OCI-LY7 (cell line): ENCODE measurements around the gene NME7.

ENCODE experiments used
- CTCF ChIP-seq: fragments of 200-600 bp; sonication (generic); conservative IDR thresholded peaks from 2 replicates; pipeline ENCODE4 v1.5.1; 2014; ENCODE audit warnings: mild to moderate bottlenecking, antibody characterized with exemption, low read length, moderate library complexity, mixed read lengths
- EZH2phosphoT487 ChIP-seq: fragments of 200-600 bp; sonication (generic); IDR thresholded peaks from 2 replicates; pipeline ENCODE4 v1.6.1; 2018; ENCODE audit warnings: low read depth, borderline replicate concordance, mild to moderate bottlenecking, mixed run types, antibody characterized with exemption, low read length, moderate library complexity, mixed read lengths

- TF ChIP-seq CTCF (no peak), EZH2phosphoT487 (no peak)
These were observed at the start of gene NME7, which contains the start of gene BLZF1 for GRCh38 chr1:169367686-169368405.
